Measurements from ENCODE around the gene PARP12.
A peak's percentile ranks its signal among the peaks of the same experiment; 100 is the strongest.

PARP12 gene

GRCh38 chr7:140000666-140001268, 62.0 kb downstream of the PARP12 start:
- Mint-ChIP-seq H3K27me3 (peaks cover 10% of the 10 kb centered on the region), H3K9me3 (no peaks in the 10 kb centered on the region), H3K4me1 (no peaks in the 10 kb centered on the region), H3K27ac (ENCODE audit: low read depth) (no peak overlapping the region), H3K4me3 (no peak overlapping the region), H3K36me3 (ENCODE audit: insufficient read depth) (no peaks in the 10 kb centered on the region)
- DNase-seq (ENCODE audit: low spot score in 2 of 2) (no peak), ATAC-seq (replicated peaks; ENCODE audit: extremely low read depth, poor library complexity, severe bottlenecking) (no peak)

GRCh38 chr7:139999516-139999915, 63.2 kb downstream of the PARP12 start:
- DNase-seq (ENCODE audit: low spot score in 2 of 2) (no peak), ATAC-seq (replicated peaks; ENCODE audit: extremely low read depth, poor library complexity, severe bottlenecking) (no peak)
- H3K4me3 Mint-ChIP-seq: no peak overlapping the region
- H3K4me1 Mint-ChIP-seq: no peaks in the 10 kb centered on the region
- peaks cover 15% of the 10 kb centered on the region for H3K27me3 Mint-ChIP-seq
- H3K36me3 Mint-ChIP-seq (ENCODE audit: insufficient read depth): no peaks in the 10 kb centered on the region
- H3K27ac Mint-ChIP-seq (ENCODE audit: low read depth): no peak overlapping the region
- no peaks in the 10 kb centered on the region for H3K9me3 Mint-ChIP-seq

DNA sequence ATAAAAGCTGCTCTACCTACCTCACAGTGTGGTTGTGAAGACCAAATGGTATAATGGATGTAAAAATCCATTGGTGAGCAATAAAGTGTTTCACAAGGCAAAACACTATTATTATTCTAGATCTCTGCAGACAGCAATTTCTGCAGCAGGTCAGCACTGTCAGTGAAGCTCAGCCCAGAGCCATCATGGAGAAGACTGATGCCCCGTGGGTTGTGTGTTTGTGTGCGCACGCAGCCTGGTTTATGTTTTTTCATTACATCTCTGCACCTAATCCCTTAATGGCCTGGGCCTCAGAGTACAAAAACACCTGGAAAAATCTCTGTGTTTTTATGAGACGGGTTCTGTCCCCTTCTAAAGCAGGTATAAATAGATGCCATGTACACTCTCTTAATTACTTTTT, 64.2 kb downstream of the PARP12 start:
- Mint-ChIP-seq H3K4me1 (no peaks in the 10 kb centered on the region), H3K36me3 (ENCODE audit: insufficient read depth) (no peaks in the 10 kb centered on the region), H3K4me3 (no peak overlapping the region), H3K9me3 (no peaks in the 10 kb centered on the region), H3K27me3 (peaks cover 15% of the 10 kb centered on the region), H3K27ac (ENCODE audit: low read depth) (no peak overlapping the region)
- DNase-seq (ENCODE audit: low spot score in 2 of 2) (no peak), ATAC-seq (replicated peaks; ENCODE audit: extremely low read depth, poor library complexity, severe bottlenecking) (no peak)

GRCh38 chr7:139995017-139995915, 67.5 kb downstream of the PARP12 start:
- peaks cover 15% of the 10 kb centered on the region for H3K27me3 Mint-ChIP-seq
- H3K27ac Mint-ChIP-seq (ENCODE audit: low read depth): no peak overlapping the region
- H3K4me3 Mint-ChIP-seq: no peak overlapping the region
- DNase-seq (ENCODE audit: low spot score in 2 of 2) (no peak), ATAC-seq (replicated peaks; ENCODE audit: extremely low read depth, poor library complexity, severe bottlenecking) (no peak)
- H3K4me1 Mint-ChIP-seq: no peaks in the 10 kb centered on the region
- no peaks in the 10 kb centered on the region for H3K9me3 Mint-ChIP-seq
- no peaks in the 10 kb centered on the region for H3K36me3 Mint-ChIP-seq (ENCODE audit: insufficient read depth)

DNA sequence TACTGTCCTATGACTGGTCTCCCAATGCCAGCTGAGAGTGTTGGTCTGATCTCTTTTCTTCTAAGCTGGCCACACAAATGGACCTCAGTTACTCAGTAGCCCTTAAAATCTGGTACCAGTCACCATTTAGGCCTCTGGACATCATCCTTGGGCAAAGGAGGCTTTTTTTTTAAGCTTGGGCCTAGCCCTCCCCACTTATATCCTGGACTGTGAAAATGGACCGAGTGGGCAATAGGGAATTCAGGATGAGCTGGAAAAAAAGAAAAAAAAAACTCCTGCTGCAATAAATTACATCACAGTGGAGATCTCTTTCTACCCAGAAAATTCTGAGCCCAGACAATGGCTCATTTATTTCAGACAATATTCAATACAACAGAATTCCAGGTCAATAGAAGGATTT, 68.4 kb downstream of the PARP12 start:
- ATAC-seq (replicated peaks; ENCODE audit: extremely low read depth, poor library complexity, severe bottlenecking): no peak
- H3K27ac Mint-ChIP-seq (ENCODE audit: low read depth): no peak overlapping the region

DNA sequence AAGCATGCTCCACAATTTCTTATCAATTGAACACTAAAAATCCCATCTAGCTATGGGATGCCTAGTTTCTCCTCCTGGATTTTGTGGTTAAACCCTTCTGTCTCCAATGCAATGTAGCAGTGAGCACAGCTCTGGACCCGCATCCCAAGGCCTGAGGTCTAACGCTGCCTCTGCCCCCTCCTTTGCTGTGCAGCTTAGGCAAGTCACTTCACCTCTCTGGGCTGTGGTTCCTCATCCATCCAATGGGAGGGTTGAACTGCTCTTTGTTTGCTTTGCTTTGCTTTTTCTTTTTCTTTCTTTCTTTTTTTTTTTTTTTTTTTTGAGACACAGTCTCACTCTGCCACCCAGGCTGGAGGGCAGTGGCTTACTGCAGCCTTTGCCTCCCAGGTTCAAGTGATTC, 69.2 kb downstream of the PARP12 start:
- Mint-ChIP-seq H3K27ac (ENCODE audit: low read depth) (peak overlapping the region; percentile 47), H3K4me3 (no peak overlapping the region), H3K36me3 (ENCODE audit: insufficient read depth) (no peaks in the 10 kb centered on the region), H3K27me3 (peaks cover 15% of the 10 kb centered on the region), H3K9me3 (no peaks in the 10 kb centered on the region), H3K4me1 (no peaks in the 10 kb centered on the region)
- DNase-seq (ENCODE audit: low spot score in 2 of 2): no peak
- ATAC-seq (replicated peaks; ENCODE audit: extremely low read depth, poor library complexity, severe bottlenecking): no peak

More for the DNA sequence above, 68.4 kb downstream of the PARP12 start:
- Mint-ChIP-seq H3K36me3 (ENCODE audit: insufficient read depth) (no peaks in the 10 kb centered on the region), H3K4me1 (no peaks in the 10 kb centered on the region), H3K4me3 (no peak overlapping the region), H3K9me3 (no peaks in the 10 kb centered on the region), H3K27me3 (peaks cover 15% of the 10 kb centered on the region)
- no peak for DNase-seq (ENCODE audit: low spot score in 2 of 2)

GRCh38 chr7:139993169-139993568, 69.6 kb downstream of the PARP12 start:
- H3K4me1 Mint-ChIP-seq: no peaks in the 10 kb centered on the region

DNA sequence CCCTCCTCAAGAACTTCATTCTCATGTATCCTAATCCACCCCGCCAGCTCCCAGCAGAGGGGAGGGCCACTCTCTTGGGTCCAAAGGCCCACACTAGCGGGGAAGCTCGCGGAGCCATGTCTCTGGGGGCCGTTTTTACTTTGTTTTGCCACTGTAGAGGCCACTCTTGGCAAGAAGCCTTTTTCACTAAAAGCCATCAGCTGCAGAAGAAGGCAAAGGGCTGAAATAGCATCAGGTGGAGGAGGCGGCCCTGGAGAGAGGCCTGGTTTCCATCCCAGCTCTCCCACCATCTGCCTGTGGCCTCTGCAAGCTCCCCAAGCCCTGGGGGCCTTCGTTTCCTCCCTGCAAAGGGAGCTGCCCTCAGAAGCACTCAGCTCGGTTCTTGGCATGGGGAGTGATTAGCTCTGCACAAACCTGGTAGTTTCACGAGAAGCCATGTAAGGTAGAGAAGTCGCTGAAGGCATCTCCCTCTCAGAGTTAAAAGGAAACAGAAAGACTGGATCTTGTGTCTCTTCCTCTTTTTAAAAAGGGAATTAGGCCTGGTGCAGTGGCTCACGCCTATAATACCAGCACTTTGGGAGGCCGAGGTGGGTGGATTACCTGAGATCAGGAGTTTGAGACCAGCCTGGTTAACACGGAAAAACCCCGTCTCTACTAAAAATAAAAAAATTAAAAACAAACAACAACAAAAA, 70.3 kb downstream of the PARP12 start:
- H3K27ac Mint-ChIP-seq (ENCODE audit: low read depth): no peak overlapping the region
- peaks cover 15% of the 10 kb centered on the region for H3K27me3 Mint-ChIP-seq
- ATAC-seq (replicated peaks; ENCODE audit: extremely low read depth, poor library complexity, severe bottlenecking) (no peak), DNase-seq (ENCODE audit: low spot score in 2 of 2) (no peak)
- no peaks in the 10 kb centered on the region for H3K4me1 Mint-ChIP-seq
- no peaks in the 10 kb centered on the region for H3K9me3 Mint-ChIP-seq
- H3K4me3 Mint-ChIP-seq: no peak overlapping the region
- H3K36me3 Mint-ChIP-seq (ENCODE audit: insufficient read depth): no peaks in the 10 kb centered on the region

More at GRCh38 chr7:139993169-139993568, 69.6 kb downstream of the PARP12 start:
- no peak overlapping the region for H3K4me3 Mint-ChIP-seq
- no peak for ATAC-seq (replicated peaks; ENCODE audit: extremely low read depth, poor library complexity, severe bottlenecking)
- H3K27ac Mint-ChIP-seq (ENCODE audit: low read depth): no peak overlapping the region
- no peaks in the 10 kb centered on the region for H3K36me3 Mint-ChIP-seq (ENCODE audit: insufficient read depth)
- DNase-seq (ENCODE audit: low spot score in 2 of 2): no peak
- peaks cover 15% of the 10 kb centered on the region for H3K27me3 Mint-ChIP-seq
- no peaks in the 10 kb centered on the region for H3K9me3 Mint-ChIP-seq

GRCh38 chr7:139991911-139992310, 70.8 kb downstream of the PARP12 start:
- H3K4me3 Mint-ChIP-seq: no peak overlapping the region
- ATAC-seq (replicated peaks; ENCODE audit: extremely low read depth, poor library complexity, severe bottlenecking) (no peak), DNase-seq (ENCODE audit: low spot score in 2 of 2) (no peak)
- H3K36me3 Mint-ChIP-seq (ENCODE audit: insufficient read depth): no peaks in the 10 kb centered on the region
- H3K4me1 Mint-ChIP-seq: no peaks in the 10 kb centered on the region
- H3K27me3 Mint-ChIP-seq: peaks cover 15% of the 10 kb centered on the region
- no peak overlapping the region for H3K27ac Mint-ChIP-seq (ENCODE audit: low read depth)
- no peaks in the 10 kb centered on the region for H3K9me3 Mint-ChIP-seq

DNA sequence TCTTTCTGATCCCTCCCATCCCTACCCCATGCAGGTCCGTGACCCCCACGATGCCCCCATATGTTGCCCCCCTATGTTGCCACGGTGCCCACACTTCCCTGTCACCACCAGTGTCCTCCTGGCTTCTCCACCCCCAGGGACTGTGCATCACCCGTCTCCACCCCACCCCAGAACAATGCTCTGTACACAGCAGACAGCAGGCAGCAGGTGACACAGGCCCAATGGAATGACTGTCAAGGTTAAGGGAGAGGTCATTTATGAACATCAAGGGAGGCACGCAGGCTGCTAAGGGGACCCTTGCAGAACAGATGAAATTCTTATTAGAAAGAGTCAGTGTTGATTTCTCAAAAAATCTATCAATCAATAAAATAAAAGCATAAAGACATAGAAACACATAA, 71.5 kb downstream of the PARP12 start:
- Mint-ChIP-seq H3K9me3 (no peaks in the 10 kb centered on the region), H3K36me3 (ENCODE audit: insufficient read depth) (no peaks in the 10 kb centered on the region), H3K4me3 (no peak overlapping the region), H3K27me3 (peaks cover 10% of the 10 kb centered on the region), H3K4me1 (no peaks in the 10 kb centered on the region), H3K27ac (ENCODE audit: low read depth) (no peak overlapping the region)
- DNase-seq (ENCODE audit: low spot score in 2 of 2) (no peak), ATAC-seq (replicated peaks; ENCODE audit: extremely low read depth, poor library complexity, severe bottlenecking) (no peak)

DNA sequence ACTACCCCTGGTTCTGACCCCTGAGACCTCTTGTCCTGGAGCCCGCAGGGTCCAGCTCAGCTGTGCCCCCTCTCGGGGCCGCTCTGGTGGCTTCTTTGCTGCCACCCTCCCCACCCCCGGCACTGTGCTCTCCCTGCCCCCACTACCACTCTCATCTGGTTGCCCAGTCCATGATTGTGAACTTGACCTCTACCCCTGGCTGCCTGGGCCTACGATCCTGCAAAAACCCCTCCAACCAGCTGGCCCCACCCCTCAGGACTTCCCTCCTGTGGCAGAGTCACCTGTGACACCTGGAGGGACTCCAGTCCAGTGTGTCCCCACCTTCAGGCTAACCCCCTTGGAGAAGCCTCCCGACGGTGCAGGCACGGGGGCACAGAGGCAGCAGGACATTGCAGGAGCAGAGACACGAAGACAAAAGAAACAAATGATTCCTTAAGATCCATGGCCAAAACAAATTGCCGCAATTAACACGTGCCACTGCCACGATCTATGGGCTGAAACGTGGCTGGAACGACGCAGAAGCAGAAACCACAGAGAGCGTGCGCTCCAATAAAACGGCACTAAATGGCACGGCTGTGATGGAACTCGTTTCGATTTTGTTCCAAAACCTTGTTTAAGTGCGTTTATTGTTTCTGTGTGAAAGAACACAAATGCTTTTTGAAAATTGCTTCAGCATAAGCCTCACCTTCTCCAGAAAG, 72.0 kb downstream of the PARP12 start:
- no peak overlapping the region for H3K4me3 Mint-ChIP-seq
- H3K36me3 Mint-ChIP-seq (ENCODE audit: insufficient read depth): no peaks in the 10 kb centered on the region
- no peak for DNase-seq (ENCODE audit: low spot score in 2 of 2)
- peaks cover 4% of the 10 kb centered on the region for H3K27me3 Mint-ChIP-seq
- no peak for ATAC-seq (replicated peaks; ENCODE audit: extremely low read depth, poor library complexity, severe bottlenecking)
- no peaks in the 10 kb centered on the region for H3K9me3 Mint-ChIP-seq
- no peak overlapping the region for H3K27ac Mint-ChIP-seq (ENCODE audit: low read depth)
- no peaks in the 10 kb centered on the region for H3K4me1 Mint-ChIP-seq

DNA sequence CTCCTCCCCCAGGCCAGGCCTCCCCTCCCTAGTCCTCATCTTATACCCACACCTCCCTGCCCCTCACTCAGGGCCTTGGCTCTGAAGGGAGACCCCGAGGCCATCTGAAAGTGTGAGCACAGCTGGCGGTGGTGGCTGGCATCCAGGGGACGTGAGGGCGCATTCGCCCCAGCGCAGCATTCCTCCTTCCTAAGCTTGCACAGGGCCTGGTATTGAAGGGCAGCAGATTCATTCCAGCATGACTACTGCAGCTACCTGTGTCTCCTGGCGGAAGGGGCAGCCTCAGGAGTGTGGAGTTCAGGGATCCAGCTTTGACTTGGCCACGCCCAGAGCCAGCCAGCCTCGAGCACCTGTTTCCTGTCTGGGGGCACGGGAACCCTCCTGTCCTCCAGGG, 72.6 kb downstream of the PARP12 start:
- H3K27me3 Mint-ChIP-seq: no peaks in the 10 kb centered on the region
- no peak overlapping the region for H3K4me3 Mint-ChIP-seq
- no peaks in the 10 kb centered on the region for H3K36me3 Mint-ChIP-seq (ENCODE audit: insufficient read depth)
- no peaks in the 10 kb centered on the region for H3K9me3 Mint-ChIP-seq
- ATAC-seq (replicated peaks; ENCODE audit: extremely low read depth, poor library complexity, severe bottlenecking): no peak
- DNase-seq (ENCODE audit: low spot score in 2 of 2): no peak
- no peaks in the 10 kb centered on the region for H3K4me1 Mint-ChIP-seq
- no peak overlapping the region for H3K27ac Mint-ChIP-seq (ENCODE audit: low read depth)

Data from central memory CD8-positive, alpha-beta T cell (primary cell).